HG02852 (cell line): ENCODE data around the gene SNRNP25.
A peak's percentile ranks its signal among the peaks of the same experiment; 100 is the strongest.
"Not testable (repeated sequence)": the region's sequence is repeated elsewhere in the genome, so short reads cannot be mapped to it uniquely, and the experiment has no call there.

Experiments
- ATAC-seq: cut with Tn5 transposase; IDR thresholded peaks from one replicate; pipeline ENCODE4 v1.9.1; 2021; ENCODE audit warnings: mild to moderate bottlenecking, moderate library complexity; ENCODE audit not compliant: unreplicated experiment

Gene SNRNP25

DNA sequence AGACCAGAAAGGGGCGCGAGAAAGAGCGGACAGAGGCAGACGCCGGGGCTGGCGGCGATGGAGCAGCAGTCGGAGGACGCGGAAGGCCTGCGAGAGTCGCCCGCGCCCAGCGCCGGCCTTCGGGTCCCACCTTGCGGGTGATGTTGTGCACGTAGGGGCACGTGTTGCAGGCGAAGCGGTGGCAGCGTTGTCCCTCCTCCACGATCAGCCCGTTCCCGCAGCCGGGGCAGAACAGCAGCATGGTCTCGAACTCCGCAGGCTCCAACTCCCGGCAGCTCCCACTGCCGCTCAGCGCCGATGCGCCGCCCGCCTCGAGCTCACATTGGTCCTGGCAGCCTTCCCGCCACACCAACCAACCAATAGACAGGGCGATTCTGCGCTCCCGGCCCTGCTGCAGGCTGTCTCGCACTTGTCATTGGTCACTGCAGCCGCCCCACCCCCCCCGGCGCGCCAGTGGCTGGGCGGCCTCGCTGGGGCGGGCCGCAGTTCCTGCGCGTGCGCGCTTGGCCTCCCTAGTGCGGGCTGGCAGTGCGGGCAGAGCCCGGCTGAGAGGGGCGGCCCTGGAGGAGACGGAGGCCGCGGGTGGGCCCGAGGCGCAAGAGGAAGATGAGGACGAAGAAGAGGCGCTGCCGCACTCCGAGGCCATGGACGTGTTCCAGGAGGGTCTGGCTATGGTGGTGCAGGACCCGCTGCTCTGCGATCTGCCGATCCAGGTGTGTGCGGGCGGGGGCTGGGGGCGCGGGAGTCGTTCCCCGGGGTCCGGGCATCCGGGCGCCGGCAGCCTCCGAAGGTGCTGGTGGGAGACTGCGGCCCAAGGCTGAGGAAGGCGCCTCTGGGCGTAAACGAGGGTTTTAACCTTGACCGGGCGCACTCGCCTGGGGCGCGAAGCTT, at the start of gene SNRNP25, which contains the start of gene POLR3K:
SNRNP25 (plus strand) TSS at position 483 of the 891 bp plus-strand sequence; CDS start at position 672, 189 bp downstream.
POLR3K (minus strand) TSS at position 263 of the 891 bp plus-strand sequence; CDS start at position 241, 22 bp downstream.
- ATAC-seq, result peak; percentile 95

DNA sequence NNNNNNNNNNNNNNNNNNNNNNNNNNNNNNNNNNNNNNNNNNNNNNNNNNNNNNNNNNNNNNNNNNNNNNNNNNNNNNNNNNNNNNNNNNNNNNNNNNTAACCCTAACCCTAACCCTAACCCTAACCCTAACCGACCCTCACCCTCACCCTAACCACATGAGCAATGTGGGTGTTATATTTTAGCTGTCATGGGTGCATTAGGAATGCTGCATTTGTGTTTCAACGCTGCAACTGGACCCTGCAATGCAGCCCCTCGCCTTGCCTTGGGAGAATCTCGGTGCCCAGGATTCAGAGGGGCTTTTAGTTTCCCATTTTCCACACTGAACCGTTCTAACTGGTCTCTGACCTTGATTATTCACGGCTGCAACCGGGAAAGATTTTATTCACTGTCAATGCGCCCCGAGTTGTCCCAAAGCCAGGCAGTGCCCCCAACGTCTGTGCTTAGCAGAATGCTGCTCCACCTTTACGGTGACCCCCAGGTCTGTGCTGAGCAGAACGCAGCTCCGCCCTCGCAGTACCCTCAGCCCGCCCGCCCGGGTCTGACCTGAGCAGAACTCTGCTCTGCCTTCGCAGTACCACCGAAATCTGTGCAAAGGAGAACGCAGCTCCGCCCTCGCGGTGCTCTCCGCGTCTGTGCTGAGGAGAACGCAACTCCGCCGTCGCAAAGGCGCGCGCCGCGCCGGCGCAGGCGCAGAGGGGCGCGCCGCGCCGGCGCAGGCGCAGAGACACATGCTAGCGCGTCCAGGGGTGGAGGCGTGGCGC, 43.5 kb upstream of the SNRNP25 start:
- ATAC-seq, result no peak

DNA sequence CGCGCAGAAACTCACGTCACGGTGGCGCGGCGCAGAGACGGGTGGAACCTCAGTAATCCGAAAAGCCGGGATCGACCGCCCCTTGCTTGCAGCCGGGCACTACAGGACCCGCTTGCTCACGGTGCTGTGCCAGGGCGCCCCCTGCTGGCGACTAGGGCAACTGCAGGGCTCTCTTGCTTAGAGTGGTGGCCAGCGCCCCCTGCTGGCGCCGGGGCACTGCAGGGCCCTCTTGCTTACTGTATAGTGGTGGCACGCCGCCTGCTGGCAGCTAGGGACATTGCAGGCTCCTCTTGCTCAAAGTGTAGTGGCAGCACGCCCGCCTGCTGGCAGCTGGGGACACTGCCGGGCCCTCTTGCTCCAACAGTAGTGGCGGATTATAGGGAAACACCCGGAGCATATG, 42.9 kb upstream of the SNRNP25 start:
- not testable (repeated sequence) for ATAC-seq

DNA sequence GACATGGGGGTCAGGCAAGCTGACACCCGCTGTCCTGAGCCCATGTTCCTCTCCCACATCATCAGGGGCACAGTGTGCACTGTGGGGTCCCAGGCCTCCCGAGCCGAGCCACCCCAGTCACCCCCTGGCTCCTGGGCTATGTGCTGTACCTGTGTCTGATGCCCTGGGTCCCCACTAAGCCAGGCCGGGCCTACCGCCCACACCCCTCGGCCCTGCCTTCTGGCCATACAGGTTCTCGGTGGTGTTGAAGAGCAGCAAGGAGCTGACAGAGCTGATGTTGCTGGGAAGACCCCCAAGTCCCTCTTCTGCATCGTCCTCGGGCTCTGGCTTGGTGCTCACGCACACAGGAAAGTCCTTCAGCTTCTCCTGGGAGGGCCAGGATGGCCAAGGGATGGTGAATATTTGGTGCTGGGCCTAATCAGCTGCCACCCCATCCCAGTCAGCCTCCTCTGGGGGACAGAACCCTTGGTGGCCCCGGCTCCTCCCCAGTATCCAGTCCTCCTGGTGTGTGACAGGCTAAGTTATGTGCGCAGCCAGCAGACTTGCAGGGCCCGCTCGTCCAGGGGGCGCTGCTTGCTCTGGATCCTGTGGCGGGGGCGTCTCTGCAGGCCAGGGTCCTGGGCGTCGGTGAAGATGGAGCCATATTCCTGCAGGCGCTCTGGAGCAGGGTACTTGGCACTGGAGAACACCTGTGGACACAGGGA, 36.4 kb upstream of the SNRNP25 start:
- ATAC-seq, result not testable (repeated sequence)

DNA sequence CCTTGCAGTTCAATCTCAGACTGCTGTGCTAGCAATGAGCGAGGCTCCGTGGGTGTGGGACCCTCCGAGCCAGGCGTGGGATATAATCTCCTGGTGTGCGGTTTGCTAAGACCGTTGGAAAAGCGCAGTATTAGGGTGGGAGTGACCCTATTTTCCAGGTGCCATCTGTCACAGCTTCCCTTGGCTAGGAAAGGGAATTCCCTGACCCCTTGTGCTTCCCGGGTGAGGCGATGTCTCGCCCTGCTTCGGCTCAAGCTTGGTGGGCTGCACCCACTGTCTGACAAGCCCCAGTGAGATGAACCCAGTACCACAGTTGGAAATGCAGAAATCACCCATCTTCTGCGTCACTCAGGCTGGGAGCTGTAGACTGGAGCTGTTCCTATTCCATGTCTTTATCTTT, 32.7 kb upstream of the SNRNP25 start:
- not testable (repeated sequence) for ATAC-seq

DNA sequence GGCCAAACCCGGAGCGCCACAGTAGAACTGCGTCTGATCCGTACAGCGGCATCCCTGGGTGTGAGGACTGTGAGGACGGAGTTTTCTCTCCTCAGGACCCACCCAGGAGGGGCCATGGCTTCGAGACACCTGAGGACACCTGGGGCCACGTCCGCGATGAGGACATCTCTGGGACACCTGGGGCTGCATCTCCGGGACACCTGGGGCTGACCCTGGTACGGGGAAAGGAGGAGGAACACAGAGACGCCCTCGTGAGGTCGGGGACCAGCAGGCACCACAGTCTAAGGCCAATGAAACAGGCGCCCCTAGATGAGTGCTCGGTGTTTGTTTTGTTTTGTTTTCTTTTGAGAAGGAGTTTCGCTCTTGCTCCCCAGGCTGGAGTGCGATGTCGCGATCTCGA, 29.5 kb upstream of the SNRNP25 start:
- ATAC-seq, result not testable (repeated sequence)

DNA sequence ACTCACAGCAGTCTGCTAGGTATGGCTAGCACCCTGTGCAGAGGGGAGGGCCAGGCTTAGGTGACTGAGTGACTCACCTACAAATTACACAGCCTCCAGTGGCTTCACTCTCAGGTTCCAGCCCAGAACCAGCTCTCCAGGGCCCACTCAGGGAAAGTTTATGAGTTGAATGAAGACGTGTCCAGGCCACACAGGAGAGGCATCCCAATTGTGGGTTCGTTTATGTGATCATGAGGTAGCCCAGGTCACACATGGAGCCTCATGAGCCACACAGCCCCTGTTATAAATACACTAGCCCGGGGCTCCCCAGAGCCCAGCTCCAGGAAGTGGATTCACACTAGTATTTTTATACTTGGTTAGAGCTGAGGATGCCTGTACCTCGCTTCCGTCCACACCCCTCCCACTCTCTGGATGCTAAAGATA, 27.7 kb upstream of the SNRNP25 start:
- ATAC-seq, result peak; percentile 80

DNA sequence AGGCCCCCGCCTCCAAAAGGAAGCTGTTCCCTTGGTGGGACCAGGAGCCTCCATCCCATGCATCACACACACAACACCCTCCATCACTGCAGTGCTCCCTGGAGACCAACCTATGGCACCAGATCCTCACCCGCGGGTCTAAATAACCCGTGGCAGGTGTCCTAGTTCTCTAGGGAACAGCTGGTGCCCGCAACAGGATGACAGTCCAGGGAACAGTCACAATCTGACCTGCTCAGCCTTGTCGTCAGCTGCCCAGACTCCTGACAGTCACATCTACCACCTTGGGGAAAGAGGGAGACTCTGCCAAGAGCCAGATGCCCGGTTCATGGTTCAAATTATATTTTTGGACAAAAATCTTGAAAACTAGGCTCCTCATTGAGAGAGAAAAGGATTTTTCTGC, 23.0 kb upstream of the SNRNP25 start:
- ATAC-seq, result not testable (repeated sequence)

DNA sequence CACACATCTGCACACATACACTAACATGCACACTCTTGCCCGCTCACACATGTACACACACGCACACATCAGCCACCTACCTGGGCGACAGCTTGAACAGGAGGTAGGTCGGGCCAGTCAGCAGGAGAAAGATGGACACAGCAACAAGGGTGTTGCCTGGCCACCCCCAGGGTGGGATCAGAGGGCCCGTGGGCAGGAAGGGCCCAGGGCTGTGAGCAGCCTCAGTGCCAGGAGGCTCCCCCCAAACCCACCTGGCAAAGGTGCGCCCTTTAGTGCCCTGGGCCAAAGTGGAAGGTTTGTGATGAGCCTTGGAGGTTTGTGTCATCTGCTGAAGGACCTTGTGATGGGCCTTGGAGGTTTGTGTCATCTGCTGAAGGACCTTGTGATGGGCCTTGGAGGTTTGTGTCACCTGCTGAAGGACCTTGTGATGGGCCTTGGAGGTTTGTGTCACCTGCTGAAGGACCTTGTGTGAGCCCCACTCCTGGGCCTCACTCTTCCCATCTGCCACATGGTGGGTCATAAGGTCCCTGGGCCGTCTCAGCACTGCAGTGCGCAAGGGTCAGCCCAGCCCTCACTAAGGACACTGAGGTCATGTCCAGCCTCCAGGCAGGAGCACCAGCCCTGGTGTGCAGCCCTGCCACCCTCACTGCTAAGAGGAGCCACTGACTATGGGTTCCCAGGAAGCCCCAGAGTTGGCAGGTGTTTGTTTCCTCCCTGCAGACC, 20.3 kb upstream of the SNRNP25 start:
- not testable (repeated sequence) for ATAC-seq

DNA sequence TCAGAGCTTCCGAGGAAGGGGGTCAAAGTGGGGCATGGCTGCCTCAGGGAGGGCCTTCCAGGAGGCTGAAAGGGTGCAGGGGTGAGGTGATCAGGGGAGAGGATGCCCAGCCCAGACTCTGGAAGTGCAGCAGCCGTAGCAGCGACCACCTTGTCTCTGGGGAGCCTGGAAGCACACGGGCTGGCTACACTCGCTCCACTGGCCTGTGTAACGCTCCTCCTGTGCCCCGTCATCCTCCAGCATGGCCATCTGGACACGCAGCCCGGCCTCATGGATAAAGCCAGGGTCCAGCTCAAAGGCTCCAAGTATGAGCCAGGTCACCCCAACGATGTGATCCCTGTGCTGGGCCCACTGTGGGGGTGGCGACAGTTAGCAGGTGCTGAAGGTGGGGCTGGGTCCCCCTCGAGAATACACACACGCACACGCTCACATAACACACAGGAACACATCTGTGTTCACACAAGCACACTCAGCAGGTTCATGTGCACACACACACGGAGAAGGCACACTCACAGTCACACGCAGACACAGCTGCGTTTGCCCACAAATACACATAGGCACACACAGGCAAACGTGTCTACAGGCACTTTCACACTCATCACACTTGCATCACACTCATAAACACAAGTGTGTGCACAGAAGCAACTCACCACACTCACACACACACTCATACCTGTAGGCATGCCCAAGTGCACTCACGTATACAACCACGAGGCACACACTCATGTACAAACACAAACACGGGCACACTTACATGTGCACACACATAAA, 19.6 kb upstream of the SNRNP25 start:
- ATAC-seq, result no peak

DNA sequence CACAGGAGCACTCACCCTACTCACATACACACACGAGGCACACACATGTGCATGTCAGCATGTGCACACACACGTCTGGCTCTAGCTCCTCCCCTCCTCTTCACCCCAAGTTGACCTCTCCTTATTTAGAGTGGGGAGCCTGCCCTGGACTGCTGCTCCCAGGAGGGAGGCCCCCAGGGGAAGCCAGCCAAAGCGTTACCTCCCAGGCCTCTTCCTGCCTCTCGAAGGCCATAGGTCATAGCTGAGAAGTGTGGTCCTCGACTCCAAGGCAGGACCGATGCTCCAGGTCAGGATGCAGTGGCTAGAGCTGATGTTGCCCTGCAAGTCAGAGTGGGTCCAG, 19.0 kb upstream of the SNRNP25 start:
- ATAC-seq, result no peak

DNA sequence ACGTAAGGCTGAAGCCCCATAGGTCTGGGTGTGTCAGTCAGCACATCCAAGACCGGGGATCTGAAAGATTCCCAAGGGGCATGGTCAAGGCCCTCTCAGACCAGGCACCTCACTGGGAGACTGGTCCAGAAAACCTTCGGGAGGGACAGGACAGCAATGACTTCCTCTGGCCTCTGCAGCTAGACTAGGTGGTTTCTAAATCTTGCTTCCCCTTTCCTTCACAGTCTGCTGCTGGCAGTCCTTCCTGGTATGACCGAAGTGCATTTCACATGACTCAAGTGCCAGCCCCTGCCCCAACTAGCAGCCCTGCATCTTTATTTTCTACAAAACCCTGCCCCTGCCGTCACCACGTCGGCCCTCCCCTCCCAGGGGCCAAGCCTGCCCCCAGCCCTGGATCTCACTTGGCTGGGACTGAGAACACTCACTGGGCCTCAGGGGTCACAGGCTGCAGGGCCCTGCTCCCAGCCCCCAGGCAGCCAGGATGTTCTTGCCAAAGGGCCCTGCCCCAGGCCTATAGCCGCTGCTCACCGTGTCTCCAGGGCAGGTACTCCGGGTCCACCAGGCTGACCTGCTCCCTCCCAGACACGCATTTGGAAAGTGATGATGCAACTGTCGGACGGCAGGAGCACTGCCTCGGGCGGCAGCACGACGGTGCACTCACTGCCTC, 18.5 kb upstream of the SNRNP25 start:
- no peak for ATAC-seq

DNA sequence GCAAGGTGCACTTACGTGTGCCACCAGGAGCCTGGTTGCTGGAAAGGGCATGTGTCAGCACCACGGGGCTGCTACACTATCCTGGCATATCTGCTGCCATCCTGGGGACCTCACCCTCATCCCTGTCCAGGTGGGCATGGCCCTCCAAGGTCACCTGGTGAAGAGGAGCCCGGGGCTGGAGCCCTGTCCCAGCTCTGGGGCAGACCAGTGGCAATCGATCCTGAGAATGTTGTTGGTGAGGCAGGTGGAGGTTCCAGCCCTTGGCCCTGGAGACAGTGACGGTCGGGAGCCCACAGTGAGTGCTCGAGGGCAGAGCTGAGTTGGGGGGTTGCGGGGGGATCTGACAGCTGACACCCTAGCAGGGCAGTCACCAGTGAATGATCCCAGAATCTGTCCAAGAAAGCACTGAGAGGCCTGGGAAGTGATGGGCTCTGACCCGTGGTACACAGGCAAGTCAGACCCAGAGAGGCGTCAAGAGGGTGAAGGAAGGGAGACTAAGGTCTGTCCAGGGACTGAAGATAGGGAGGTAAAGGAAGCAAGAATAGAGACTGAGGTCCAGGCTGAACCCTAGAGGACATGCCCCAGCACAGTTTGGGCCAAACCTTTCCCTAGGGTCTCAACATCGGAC, 17.8 kb upstream of the SNRNP25 start:
- ATAC-seq, result no peak

DNA sequence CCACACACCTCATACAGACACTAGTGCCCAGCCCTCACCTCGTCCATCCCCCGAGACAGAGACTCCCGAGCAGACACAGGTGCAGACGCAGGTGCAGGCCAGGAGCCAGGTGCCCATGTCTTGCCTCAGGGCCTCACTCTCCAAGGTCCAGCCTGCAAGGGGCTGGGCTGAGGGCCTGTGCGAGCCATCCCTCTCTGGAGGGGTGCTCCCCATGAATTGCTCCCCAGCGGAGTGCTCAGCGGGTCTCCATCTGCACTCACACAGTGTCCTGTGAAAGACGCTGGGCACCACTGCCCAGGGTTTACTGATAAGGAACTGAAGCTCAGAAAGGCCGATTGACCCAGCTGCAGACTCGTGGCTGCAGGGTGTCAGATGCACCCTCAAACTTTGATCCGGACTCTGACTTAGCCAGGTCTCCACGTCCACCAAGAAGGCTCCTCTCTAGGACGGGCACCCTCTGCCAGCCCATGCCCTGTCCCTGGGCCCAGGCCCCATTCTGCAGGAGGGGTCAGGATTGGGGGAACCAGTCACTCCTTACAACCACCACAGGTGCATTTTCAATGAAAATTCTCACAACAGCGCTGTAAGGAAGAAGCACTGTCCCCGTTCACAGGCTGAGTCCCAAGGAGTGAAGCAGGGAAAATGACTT, 17.2 kb upstream of the SNRNP25 start:
- ATAC-seq, result no peak

DNA sequence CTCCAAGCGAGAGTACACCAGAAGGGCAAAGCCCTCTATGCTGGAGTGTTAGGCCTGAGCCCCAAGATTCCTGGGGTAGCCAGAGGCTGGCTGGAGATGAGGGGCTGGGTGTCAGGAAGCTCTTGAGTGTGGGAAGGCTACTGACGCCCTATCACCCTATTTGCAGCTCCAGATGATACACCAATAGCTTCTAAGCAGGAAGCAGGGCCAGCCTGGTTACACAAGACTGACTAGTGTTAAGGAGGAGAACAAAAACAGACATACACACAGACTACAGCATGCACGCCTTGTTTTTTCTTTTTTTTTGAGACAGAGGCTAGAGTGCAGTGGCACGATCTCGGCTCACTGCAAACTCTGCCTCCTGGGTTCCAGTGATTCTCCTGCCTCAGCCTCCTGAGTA, 16.1 kb upstream of the SNRNP25 start:
- ATAC-seq, result no peak

DNA sequence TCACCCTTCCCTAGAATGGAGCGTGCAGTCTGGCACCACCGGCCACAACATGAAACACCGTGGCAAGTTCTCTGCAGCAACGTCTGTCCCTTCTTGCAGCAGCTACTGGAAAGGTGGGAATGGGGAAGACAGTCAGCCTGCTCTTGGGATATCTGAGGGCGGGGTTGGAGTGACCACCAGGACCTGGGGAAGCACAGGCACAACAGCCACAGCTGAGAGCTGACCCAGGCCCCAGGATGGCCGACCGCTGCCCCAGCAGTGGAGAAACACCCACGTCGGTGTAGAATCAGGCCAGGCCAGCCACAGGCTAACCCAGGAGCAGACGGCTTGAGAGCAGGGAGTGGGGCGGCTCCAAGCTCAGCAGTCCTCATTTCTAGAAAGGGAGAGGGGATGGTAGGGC, 15.4 kb upstream of the SNRNP25 start:
- ATAC-seq, result not testable (repeated sequence)

DNA sequence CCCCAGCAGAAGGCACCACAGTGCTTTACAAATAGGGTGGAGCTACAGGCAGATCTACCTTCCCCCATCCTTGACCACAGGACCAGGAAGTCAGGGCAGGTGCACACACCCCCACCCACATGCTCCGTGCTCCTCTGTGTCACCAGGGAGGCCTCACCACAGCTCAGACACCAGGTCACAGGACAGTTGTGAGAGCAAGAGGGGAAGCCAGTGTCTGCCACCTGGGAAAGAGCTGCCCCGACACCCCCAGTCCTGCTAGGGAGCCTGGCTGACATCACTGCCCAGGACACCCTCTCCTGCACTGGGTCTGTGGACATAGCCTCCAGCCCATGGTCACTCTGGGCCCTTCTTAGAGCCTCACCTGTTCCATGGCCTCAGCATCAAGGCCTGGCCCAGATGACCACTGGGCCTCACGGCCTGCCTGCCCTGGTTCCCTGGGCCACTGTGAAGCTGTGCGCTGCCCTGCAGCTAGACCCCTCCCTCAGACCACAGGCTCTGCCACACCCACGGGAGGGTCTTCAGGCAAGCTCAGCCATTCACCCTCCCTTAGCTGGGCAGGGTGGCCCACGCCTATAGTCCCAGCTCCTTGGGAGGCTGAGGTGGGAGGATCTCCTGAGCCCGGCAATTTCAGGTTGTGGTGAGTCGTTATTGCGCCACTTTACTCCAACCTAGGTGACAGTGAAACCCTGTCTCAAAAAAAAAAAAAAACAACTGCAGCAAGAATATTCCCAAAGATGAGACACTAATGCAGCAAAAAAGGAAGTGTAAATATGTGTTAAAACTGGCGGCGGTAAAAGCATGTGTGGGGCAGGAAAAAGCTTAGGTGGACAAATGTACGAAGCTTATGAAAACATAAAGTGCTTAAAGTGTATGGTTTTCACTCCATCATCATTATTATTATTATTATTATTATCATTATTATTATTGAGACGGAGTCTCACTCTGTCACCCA, 14.4 kb upstream of the SNRNP25 start:
- ATAC-seq, result peak; percentile 77
